Adrenal gland (tissue), 12 donors: ENCODE measurements around the gene DENND10. TPM values are rescaled to one million over a fixed set of nuclear protein-coding genes. Genes with fewer than 3 reads are reported as not detected.

Source experiments
- DNase-seq, 7 donors: peaks; one replicate each; pipeline ENCODE4 v3.0.0-alpha.2; 2019 to 2020
- H3K27ac ChIP-seq, 5 donors: fragments of 200-600 bp; sonication (generic) in 4 of 5; 1 replicate in 3 of 5; 2 replicates in 2 of 5; pipeline versions ENCODE4 v1.5.1 to v1.8.0; 2016 to 2020; ENCODE audit warnings: mild to moderate bottlenecking in 1 of 5
- H3K27me3 ChIP-seq: fragments of 200-600 bp; 2 replicates; pipeline ENCODE4 v1.8.0; 2021
- H3K36me3 ChIP-seq, 2 donors: fragments of 200-600 bp; replicated peaks in 1 of 2; 1 replicate in 1 of 2; 2 replicates in 1 of 2; pipeline versions ENCODE4 v1.5.1 to v1.8.0; 2018 to 2022
- H3K4me1 ChIP-seq, 2 donors: fragments of 200-600 bp; replicated peaks in 1 of 2; 1 replicate in 1 of 2; 2 replicates in 1 of 2; pipeline versions ENCODE4 v1.5.1 to v1.8.0; 2018 to 2021
- H3K4me3 ChIP-seq, 4 donors: fragments of 200-600 bp; sonication (generic) in 3 of 4; one replicate each; pipeline ENCODE4 v1.5.1; 2016 to 2018
- H3K9me3 ChIP-seq, 3 donors: fragments of 200-600 bp; sonication (generic) in 1 of 3; replicated peaks in 1 of 3; 1 replicate in 2 of 3; 2 replicates in 1 of 3; pipeline versions ENCODE4 v1.5.1 to v1.8.0; 2016 to 2021
- POLR2A ChIP-seq, 2 donors: fragments of 450-650 bp; IDR thresholded peaks; one replicate each; pipeline ENCODE4 v1.6.1; 2017; ENCODE audit warnings: antibody characterized with exemption in 2 of 2, mild to moderate bottlenecking in 2 of 2, moderate library complexity in 1 of 2
- WGBS, 4 donors: extraction: QIAGEN DNeasy Blood & Tissue Kit in 2 of 4; methylation state at CpG; one replicate each; pipeline versions ENCODE4 v1.1.5 to v1.1.7; 2013 to 2017; 5-methylcytosine and 5-hydroxymethylcytosine counted together
- intact Hi-C, 2 donors: fragments of 100-400 bp; cut with DNase I; formaldehyde crosslinking; loops; one replicate each; pipeline versions ENCODE4 v1.14.1 to v1.15.0; 2022 to 2023
- polyA plus RNA-seq, 3 donors: library from polyadenylated mRNA; stranded (reverse); fragments of 200-250 nt in 2 of 3; fragments of 350-450 nt in 1 of 3; fragmentation: Illumina TruSeq in 1 of 3; extraction: RNeasy Lipid Tissue Mini Kit (QIAGEN cat#74804) in 1 of 3; gene quantifications; one replicate each; pipeline ENCODE4 v1.2.3, GENCODE V29; 2013 to 2014
- total RNA-seq, 9 donors: library from RNA; depleted of rRNA in 4 of 9; stranded (reverse); fragments of >200 nt in 4 of 9; fragments of 120-200 nt in 1 of 9; fragmentation: NEBNext Ultra II Directional in 1 of 9; extraction: Animal tissue kit (Norgen Biotek cat#: 25700) in 1 of 9; gene quantifications; one replicate each; pipeline versions ENCODE4 v1.1.0 to v1.2.4, GENCODE V29; 2013 to 2023
- TF ChIP-seq, protein P1 (sequence below), 6 experiments: fragments of 450-650 bp in 4 of 6; fragments of 200-600 bp in 2 of 6; sonication (generic) in 1 of 6; IDR thresholded peaks; 1 replicate in 5 of 6; 2 replicates in 1 of 6; pipeline versions ENCODE4 v1.5.1 to v1.8.0; 2016 to 2021; ENCODE audit warnings: antibody characterized with exemption in 6 of 6, mild to moderate bottlenecking in 2 of 6, moderate library complexity in 1 of 6
- donor health status: healthy with polysubstance abuse.
- donor health status: Bipolar disorder and iron deficiency.
- donor health status: DM: yes; HTN: yes; CAD: no.
- donor health status: DM: no; HTN: no; CAD: no.
- donor health status: DM: no; HTN: no; CAD: no.
- donor health status: DM: yes; HTN: yes; CAD: no.

DENND10 gene
- total and polyA plus RNA-seq, 12 donors, result 10.3 to 65.3 (median 41.9) TPM

DNA sequence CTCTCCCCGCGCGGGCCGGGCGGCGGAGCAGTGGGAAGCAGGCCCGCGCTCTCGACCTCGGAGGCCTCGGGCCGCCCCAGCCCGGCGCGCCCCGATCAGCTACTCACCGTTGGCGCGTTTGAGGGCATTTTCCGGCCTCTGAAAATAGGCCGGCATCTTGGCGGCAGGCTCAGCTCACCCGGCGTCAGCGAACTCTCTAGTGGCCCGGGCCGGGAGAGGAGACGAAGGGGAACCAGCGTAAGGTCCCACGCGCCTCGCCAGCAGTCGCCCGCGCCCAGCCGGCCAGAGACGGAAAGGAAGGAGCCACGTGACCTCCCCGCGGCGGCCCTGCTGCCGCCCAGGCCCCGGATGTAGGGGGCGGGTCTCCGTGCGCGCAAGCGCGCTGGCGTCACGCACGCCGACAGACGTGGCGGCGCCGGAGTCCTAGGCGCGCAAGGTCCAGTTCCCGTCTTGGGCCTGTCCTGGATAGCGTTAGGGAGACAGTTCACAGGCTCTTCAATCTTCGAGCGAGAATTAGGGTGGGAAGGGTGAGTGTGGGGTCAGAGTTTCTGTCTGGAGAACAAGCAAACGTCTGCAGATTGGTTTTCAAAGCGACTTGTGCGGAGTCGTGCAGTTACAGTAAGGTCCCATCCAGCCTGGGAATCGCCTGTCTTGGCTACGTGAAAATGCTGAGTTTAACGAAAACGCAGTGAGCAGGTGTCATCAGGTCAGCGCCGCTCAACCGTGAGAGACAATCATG lies 23.2 kb upstream of the DENND10 start, which contains the start of gene EIF3A:
EIF3A (minus strand) TSS at position 297 of the 739 bp plus-strand sequence; CDS start at position 156, 141 bp downstream.
- Histone ChIP-seq H3K4me3 (peak within 1 kb of the TSS; percentile 75 to 94 (median 90)), H3K4me1 (peaks cover 22 to 41% of the 10 kb centered on the region in 2 donors), H3K27ac (peak within 1 kb of the TSS; percentile 95 to 100 (median 98)), H3K9me3 (no peaks in the 10 kb centered on the region), H3K36me3 (no peaks in the 10 kb centered on the region), H3K27me3 (no peaks in the 10 kb centered on the region)
- WGBS, 4 donors, result 0 to 1% (median 0%) methylated on average over 14 to 73 of the region's 74 CpGs
- DNase-seq, result peak; percentile 91 to 95 (median 93)
- TF ChIP-seq, protein P1, sequence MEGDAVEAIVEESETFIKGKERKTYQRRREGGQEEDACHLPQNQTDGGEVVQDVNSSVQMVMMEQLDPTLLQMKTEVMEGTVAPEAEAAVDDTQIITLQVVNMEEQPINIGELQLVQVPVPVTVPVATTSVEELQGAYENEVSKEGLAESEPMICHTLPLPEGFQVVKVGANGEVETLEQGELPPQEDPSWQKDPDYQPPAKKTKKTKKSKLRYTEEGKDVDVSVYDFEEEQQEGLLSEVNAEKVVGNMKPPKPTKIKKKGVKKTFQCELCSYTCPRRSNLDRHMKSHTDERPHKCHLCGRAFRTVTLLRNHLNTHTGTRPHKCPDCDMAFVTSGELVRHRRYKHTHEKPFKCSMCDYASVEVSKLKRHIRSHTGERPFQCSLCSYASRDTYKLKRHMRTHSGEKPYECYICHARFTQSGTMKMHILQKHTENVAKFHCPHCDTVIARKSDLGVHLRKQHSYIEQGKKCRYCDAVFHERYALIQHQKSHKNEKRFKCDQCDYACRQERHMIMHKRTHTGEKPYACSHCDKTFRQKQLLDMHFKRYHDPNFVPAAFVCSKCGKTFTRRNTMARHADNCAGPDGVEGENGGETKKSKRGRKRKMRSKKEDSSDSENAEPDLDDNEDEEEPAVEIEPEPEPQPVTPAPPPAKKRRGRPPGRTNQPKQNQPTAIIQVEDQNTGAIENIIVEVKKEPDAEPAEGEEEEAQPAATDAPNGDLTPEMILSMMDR (IDR thresholded peaks at IDR 0.05), result no peak
- TF ChIP-seq POLR2A (IDR thresholded peaks at IDR 0.05), result peak; percentile 93 to 98
- intact Hi-C loops, result no loop called here

DNA sequence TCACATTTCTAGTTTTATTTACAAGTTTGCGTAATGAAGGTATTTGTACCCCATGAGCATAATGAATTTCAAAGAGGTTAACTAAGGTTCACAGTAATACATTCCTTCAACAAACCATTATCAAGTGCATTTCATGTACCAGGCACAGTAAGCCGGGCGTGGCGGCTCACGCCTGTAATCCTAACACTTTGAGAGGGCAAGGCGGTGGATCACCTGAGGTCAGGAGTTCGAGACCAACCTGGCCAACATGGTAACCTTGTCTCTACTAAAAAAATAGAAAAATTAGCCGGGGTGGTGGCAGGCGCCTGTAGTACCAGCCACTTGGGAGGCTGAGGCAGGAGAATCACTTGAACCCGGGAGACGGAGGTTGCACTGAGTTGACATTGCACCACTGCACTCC lies 19.0 kb upstream of the DENND10 start:
- Histone ChIP-seq H3K9me3 (no peaks in the 10 kb centered on the region), H3K36me3 (no peaks in the 10 kb centered on the region), H3K4me3 (no peak overlapping the region), H3K27ac (no peak overlapping the region), H3K27me3 (no peaks in the 10 kb centered on the region), H3K4me1 (peaks cover 0 to 5% of the 10 kb centered on the region in 2 donors)
- DNase-seq, result peak in 1 of 7 donors; percentile 34
- TF ChIP-seq, protein P1 (IDR thresholded peaks at IDR 0.05), result no peak
- no peak for TF ChIP-seq POLR2A (IDR thresholded peaks at IDR 0.05)
- intact Hi-C loops, result no loop called here
- 93 to 94% (median 94%) methylated on average over 11 of the region's 11 CpGs for WGBS, 4 donors

DNA sequence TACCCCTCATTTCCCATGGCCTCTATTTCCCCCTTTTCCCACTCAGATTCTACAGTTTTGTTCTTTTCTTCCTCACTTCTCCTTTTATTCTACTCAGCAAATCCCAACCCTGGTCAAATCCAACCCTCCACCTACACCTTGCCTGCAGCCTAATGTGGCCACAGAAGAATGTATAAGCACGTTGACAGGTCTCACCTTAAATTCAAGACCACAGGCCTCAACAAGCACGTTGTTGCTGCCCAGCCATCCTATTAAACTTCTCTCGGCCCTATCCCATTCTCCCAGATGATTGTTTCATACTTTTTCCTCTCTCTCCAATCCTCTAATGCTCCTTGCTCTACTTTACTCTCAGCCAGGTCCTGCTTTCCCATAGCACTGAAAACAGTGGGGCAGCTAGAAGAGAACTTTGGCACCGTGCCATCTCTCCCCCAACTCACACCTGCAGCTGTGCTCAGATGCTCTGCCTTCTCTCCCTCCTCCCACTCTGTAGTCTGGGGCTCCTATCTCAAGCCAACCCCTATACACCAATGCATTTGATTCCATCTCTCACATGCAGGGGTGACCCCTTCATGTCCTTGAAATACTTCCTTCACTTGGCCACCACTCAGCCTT lies 16.5 kb upstream of the DENND10 start:
- no peak for TF ChIP-seq POLR2A (IDR thresholded peaks at IDR 0.05)
- TF ChIP-seq, protein P1 (IDR thresholded peaks at IDR 0.05), result no peak
- Histone ChIP-seq H3K4me1 (no peaks in the 10 kb centered on the region), H3K27ac (no peak overlapping the region), H3K9me3 (no peaks in the 10 kb centered on the region), H3K4me3 (no peak overlapping the region), H3K27me3 (no peaks in the 10 kb centered on the region), H3K36me3 (no peaks in the 10 kb centered on the region)
- WGBS, 4 donors, result 62 to 64% (median 62%) methylated on average over 4 of the region's 4 CpGs
- intact Hi-C loops, result no loop called here
- peak in 1 of 7 donors; percentile 37 for DNase-seq

DNA sequence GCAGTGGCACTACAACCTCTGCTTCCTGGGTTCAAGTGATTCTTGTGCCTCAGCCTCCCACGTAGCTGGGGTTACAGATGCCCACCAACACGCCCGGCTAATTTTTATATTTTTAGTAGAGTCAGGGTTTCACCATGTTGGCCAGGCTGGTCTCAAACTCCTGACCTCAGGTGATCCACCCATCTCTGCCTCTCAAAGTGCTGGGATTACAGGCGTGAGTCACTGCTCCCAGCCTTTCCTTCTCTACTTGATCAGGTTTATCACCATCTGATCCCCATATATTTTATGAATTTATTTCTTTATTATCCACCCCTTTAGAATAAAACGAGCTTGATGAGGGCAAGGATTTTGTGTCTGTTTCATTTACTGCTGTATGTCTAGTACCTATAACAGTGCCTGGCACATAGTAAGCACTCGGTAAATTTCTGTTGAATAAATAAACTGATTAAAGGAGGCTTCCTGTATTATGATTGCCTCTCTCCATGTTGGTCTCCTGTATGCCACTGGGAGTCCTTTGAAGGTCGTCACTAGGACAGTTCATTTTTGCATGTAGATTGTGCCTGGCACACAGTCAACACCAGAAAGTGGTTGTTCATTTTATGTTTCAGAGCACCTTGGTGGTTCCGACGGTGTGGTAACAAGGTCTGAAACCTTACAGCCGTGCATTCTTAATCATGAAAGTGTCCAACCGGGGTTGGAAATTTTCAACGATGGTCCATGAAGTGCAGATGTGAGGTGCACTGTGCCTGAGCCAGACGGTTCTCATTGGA lies 13.7 kb upstream of the DENND10 start:
- H3K4me3 ChIP-seq, result no peak overlapping the region
- H3K36me3 ChIP-seq, result no peaks in the 10 kb centered on the region
- no peaks in the 10 kb centered on the region for H3K9me3 ChIP-seq
- H3K4me1 ChIP-seq, result no peaks in the 10 kb centered on the region
- intact Hi-C loops, result no loop called here
- peak in 1 of 7 donors; percentile 30 for DNase-seq
- WGBS, 4 donors, result 72 to 84% (median 79%) methylated on average over 12 to 13 of the region's 13 CpGs
- no peak overlapping the region for H3K27ac ChIP-seq
- TF ChIP-seq POLR2A (IDR thresholded peaks at IDR 0.05), result no peak
- TF ChIP-seq, protein P1 (IDR thresholded peaks at IDR 0.05), result no peak
- no peaks in the 10 kb centered on the region for H3K27me3 ChIP-seq
